Endodermal cell (in vitro differentiated cells): ENCODE data around the gene FHDC1. TPM values are rescaled to one million over a fixed set of nuclear protein-coding genes. Genes with fewer than 3 reads are reported as not detected.

Experiments used
- DNase-seq: peaks from one replicate; pipeline ENCODE4 v3.0.0-alpha.2; 2017
- H3K27ac ChIP-seq: 2 replicates; pipeline ENCODE4 v1.5.1; 2013; ENCODE audit warnings: mild to moderate bottlenecking, low read depth, low read length, moderate library complexity
- H3K27me3 ChIP-seq: 2 replicates; pipeline ENCODE4 v1.6.1; 2013; ENCODE audit warnings: mild to moderate bottlenecking, low read length, moderate library complexity; ENCODE audit not compliant: insufficient read depth, control insufficient read depth, poor library complexity, severe bottlenecking
- H3K36me3 ChIP-seq: 2 replicates; pipeline ENCODE4 v1.7.0; 2013; ENCODE audit warnings: mild to moderate bottlenecking, low read length, moderate library complexity; ENCODE audit not compliant: control insufficient read depth, insufficient read depth
- H3K4me1 ChIP-seq: one replicate; pipeline ENCODE4 v1.7.0; 2013; ENCODE audit warnings: low read length; ENCODE audit not compliant: control insufficient read depth, insufficient read depth
- H3K4me3 ChIP-seq: 2 replicates; pipeline ENCODE4 v1.5.1; 2013; ENCODE audit warnings: mild to moderate bottlenecking, low read length, moderate library complexity
- H3K9ac ChIP-seq: 2 replicates; pipeline ENCODE4 v1.6.1; 2013; ENCODE audit warnings: mild to moderate bottlenecking, low read length, moderate library complexity; ENCODE audit not compliant: poor library complexity, severe bottlenecking; ENCODE audit errors: extremely low read depth
- H3K9me3 ChIP-seq: 2 replicates; pipeline ENCODE4 v1.6.1; 2013; ENCODE audit warnings: mild to moderate bottlenecking, low read length, moderate library complexity; ENCODE audit not compliant: control insufficient read depth
- H3K27ac Mint-ChIP-seq: 2 replicates; pipeline ENCODE4 v1.8.0; 2020; ENCODE audit warnings: mixed read lengths
- H3K27me3 Mint-ChIP-seq: 2 replicates; pipeline ENCODE4 v1.8.0; 2021; ENCODE audit warnings: mild to moderate bottlenecking, mixed read lengths; ENCODE audit not compliant: insufficient read depth
- H3K36me3 Mint-ChIP-seq: 2 replicates; pipeline ENCODE4 v1.8.0; 2020; ENCODE audit warnings: low read depth, mixed read lengths
- H3K4me1 Mint-ChIP-seq: 2 replicates; pipeline ENCODE4 v1.8.0; 2020; ENCODE audit warnings: mixed read lengths
- H3K4me3 Mint-ChIP-seq: 2 replicates; pipeline ENCODE4 v1.8.0; 2020; ENCODE audit warnings: mild to moderate bottlenecking, moderate library complexity, mixed read lengths
- H3K9me3 Mint-ChIP-seq: 2 replicates; pipeline ENCODE4 v1.8.0; 2020; ENCODE audit warnings: mild to moderate bottlenecking, mixed read lengths
- WGBS, 2 experiments: methylation state at CpG; one replicate each; pipeline versions ENCODE4 v1.1.5 to v1.1.7; 2013; ENCODE audit warnings: missing lambda C conversion rate in 2 of 2, mixed read lengths in 1 of 2; ENCODE audit not compliant: insufficient coverage in 1 of 2, insufficient read length in 1 of 2; 5-methylcytosine and 5-hydroxymethylcytosine counted together
- total RNA-seq, 2 donors: library from RNA; stranded (reverse); fragmentation: NEBNext Ultra II Directional in 1 of 2; extraction: Animal tissue kit (Norgen Biotek cat#: 25700) in 1 of 2; gene quantifications; 2 replicates in 1 of 2; 3 replicates in 1 of 2; pipeline ENCODE4 v1.2.1, GENCODE V29; 2021
- TF ChIP-seq, protein P1 (sequence below): fragments of 200-600 bp; sonication (generic); conservative IDR thresholded peaks from 2 replicates; pipeline ENCODE4 v1.5.0; 2021; ENCODE audit warnings: antibody characterized with exemption, mild to moderate bottlenecking

The FHDC1 gene
- total RNA-seq, 2 donors from 2014 or later: 2.5 to 7.9 TPM

DNA sequence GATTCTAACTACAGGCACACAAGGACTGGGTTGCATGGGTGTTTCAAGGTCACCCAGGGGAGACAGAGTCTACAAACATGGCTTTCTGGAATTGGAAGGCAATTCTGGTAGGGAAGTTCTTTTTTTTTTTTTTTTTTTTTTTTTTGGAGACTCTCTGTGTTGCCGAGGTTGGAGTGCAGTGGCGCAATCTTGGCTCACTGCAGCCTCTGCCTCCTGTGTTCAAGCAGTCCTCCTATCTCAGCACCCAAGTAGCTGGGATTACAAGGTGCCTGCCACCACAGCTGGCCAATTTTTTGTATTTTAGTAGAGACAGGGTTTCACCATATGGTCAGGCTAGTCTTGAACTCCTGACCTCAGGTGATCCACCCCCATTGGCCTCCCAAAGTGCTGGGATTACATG lies 16.3 kb upstream of the FHDC1 start:
- H3K4me1 ChIP-seq: no peaks in the 10 kb centered on the region
- H3K27ac ChIP-seq: no peak overlapping the region
- peaks cover 40% of the 10 kb centered on the region for H3K36me3 Mint-ChIP-seq
- H3K4me3 Mint-ChIP-seq: no peak overlapping the region
- no peak overlapping the region for H3K27ac Mint-ChIP-seq
- peaks cover 52% of the 10 kb centered on the region for H3K9me3 Mint-ChIP-seq
- peaks cover 4% of the 10 kb centered on the region for H3K36me3 ChIP-seq
- DNase-seq: no peak
- peaks cover 54% of the 10 kb centered on the region for H3K9me3 ChIP-seq
- no peaks in the 10 kb centered on the region for H3K4me1 Mint-ChIP-seq
- no peaks in the 10 kb centered on the region for H3K27me3 Mint-ChIP-seq
- WGBS, 2 experiments: 95% methylated on average over 2 of the region's 2 CpGs; no CpG with 5 or more reads in 1 of the 2 experiments
- peak overlapping the region; percentile 10 for H3K4me3 ChIP-seq
- TF ChIP-seq, protein P1, sequence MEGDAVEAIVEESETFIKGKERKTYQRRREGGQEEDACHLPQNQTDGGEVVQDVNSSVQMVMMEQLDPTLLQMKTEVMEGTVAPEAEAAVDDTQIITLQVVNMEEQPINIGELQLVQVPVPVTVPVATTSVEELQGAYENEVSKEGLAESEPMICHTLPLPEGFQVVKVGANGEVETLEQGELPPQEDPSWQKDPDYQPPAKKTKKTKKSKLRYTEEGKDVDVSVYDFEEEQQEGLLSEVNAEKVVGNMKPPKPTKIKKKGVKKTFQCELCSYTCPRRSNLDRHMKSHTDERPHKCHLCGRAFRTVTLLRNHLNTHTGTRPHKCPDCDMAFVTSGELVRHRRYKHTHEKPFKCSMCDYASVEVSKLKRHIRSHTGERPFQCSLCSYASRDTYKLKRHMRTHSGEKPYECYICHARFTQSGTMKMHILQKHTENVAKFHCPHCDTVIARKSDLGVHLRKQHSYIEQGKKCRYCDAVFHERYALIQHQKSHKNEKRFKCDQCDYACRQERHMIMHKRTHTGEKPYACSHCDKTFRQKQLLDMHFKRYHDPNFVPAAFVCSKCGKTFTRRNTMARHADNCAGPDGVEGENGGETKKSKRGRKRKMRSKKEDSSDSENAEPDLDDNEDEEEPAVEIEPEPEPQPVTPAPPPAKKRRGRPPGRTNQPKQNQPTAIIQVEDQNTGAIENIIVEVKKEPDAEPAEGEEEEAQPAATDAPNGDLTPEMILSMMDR: no peak
- no peaks in the 10 kb centered on the region for H3K27me3 ChIP-seq
- H3K9ac ChIP-seq: no peak overlapping the region

DNA sequence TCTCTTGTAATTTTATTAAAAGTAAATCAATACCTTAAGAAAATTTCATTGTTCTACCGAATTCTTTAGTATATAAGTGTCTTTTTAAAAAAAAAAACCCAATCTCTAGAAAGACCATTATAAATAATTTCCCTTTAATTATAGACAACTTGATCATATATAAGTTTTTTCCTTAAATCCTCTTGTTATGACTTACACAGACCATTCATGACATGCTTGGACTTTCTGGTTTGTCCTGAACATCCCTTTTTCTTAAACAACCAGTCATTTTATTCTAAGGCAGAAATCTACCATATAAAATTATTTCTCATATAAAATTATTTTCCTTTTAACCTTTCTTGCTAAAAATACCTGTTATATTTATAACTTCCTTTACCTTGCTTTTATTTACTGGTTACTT lies 15.4 kb upstream of the FHDC1 start:
- no peaks in the 10 kb centered on the region for H3K4me1 ChIP-seq
- no peak for DNase-seq
- H3K4me3 Mint-ChIP-seq: no peak overlapping the region
- H3K36me3 ChIP-seq: peaks cover 4% of the 10 kb centered on the region
- H3K27me3 Mint-ChIP-seq: no peaks in the 10 kb centered on the region
- H3K27ac ChIP-seq: no peak overlapping the region
- no peak overlapping the region for H3K9ac ChIP-seq
- WGBS, 2 experiments: no CpG with 5 or more reads among the region's 1 CpG
- H3K4me1 Mint-ChIP-seq: no peaks in the 10 kb centered on the region
- peaks cover 52% of the 10 kb centered on the region for H3K9me3 Mint-ChIP-seq
- H3K27me3 ChIP-seq: no peaks in the 10 kb centered on the region
- peaks cover 40% of the 10 kb centered on the region for H3K36me3 Mint-ChIP-seq
- H3K9me3 ChIP-seq: peaks cover 49% of the 10 kb centered on the region
- no peak overlapping the region for H3K27ac Mint-ChIP-seq
- TF ChIP-seq, protein P1: no peak
- peak overlapping the region; percentile 10 for H3K4me3 ChIP-seq

DNA sequence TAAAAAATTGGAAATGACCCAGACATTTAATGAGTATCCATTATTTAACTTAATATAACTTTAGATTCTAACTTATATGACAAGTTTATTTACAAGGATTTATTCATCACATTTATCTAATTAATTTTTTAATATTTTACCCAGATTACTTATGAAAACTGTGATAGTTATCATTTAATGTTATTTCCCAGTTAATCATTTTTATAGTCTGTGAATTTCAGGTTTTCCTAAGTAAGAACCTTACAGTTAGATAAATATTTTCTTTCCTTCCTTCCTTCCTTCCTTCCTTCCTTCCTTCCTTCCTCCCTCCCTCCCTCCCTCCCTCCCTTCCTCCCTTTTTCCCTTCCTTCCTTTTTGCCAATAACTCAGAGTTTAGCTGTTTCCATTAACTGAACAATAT lies 14.8 kb upstream of the FHDC1 start:
- no peaks in the 10 kb centered on the region for H3K4me1 ChIP-seq
- Mint-ChIP-seq H3K36me3 (peaks cover 37% of the 10 kb centered on the region), H3K4me1 (peaks cover 2% of the 10 kb centered on the region), H3K4me3 (no peak overlapping the region), H3K27me3 (no peaks in the 10 kb centered on the region), H3K27ac (no peak overlapping the region), H3K9me3 (peaks cover 50% of the 10 kb centered on the region)
- H3K27me3 ChIP-seq: no peaks in the 10 kb centered on the region
- no peak overlapping the region for H3K4me3 ChIP-seq
- TF ChIP-seq, protein P1: no peak
- H3K9me3 ChIP-seq: peaks cover 47% of the 10 kb centered on the region
- H3K9ac ChIP-seq: no peak overlapping the region
- peaks cover 4% of the 10 kb centered on the region for H3K36me3 ChIP-seq
- DNase-seq: no peak
- no peak overlapping the region for H3K27ac ChIP-seq
